HuH-7.5 (cell line): ENCODE measurements around the gene ENPP7.

ENCODE experiments used
- DNase-seq: peaks from one replicate; pipeline ENCODE4 v3.0.0; 2011; ENCODE audit warnings: low spot score

The ENPP7 gene

DNA sequence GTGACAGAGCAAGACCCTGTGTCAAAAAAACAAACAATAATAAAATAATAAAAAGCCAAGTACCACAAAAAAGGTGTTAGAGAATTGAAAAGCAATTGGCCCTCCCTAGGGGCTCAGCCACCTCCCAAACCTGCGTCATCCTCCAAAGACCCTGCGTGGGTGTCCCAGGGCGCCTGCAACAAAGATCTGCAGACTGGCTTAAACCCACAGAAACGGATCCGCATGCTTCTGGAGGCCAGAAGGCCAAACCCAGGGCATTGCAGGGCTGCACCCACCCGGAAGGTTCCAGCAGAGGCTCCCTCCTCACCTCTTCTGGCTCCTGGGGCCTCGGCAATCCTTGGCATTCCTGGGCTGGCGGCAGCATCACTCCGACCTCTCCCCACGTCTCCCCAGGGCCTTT is 1.5 kb downstream of the ENPP7 start:
- DNase-seq, result no peak

DNA sequence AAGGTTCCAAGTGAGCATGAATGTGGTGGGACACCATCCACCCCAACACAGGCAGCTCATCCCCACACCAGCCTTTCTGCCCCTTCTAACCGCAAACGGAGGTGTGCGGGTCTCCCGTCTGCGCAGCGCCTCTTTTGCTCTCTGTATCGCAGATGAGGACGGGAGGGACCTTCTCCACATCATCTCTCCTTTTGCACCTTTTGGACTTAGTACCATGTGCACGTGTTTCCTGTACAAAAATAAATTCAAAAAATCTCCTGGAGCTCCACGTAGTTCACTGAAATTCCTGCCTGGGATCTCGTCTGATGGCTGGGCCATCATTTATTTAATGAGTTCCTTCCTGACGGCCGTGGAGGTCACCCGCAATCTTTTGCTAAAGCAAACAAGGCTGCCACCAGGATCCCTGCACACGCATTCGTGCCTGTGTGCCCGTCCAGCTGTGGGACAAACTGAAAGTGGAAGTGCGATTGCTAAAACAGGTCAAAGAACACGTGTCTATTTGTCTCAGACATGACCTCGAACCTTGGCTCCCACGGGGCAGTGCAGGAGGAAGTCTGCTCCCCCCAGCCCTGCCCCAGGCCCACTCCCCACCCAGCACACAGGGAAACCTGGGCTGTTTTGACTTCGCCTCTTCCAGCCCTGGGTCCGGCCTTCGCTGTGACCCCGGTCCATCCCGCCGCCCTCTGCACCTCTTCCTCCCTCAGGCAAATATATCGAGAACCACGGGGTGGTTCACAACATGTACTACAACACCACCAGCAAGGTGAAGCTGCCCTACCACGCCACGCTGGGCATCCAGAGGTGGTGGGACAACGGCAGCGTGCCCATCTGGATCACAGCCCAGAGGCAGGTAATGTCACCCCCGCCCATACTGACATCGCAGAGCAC is 2.3 kb downstream of the ENPP7 start:
- DNase-seq, result no peak

DNA sequence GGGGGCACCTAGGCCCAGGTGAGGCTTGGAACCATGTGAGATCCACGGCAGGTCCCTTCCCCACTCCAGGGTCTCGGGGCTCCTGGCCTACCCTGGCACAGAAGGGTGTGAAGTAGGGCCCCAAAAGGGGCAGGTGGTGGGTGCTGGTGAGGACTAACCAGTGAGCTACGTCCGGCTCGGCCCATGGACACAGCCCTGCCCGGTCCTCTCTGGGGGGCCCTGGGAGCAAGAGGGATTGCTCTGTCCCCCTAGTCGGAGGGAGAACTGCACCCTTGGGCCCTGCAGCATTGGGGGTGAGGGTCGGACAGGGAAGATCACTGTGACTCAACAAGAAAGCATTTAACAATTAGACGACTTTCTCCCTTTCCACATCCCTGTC is 2.9 kb downstream of the ENPP7 start:
- no peak for DNase-seq

DNA sequence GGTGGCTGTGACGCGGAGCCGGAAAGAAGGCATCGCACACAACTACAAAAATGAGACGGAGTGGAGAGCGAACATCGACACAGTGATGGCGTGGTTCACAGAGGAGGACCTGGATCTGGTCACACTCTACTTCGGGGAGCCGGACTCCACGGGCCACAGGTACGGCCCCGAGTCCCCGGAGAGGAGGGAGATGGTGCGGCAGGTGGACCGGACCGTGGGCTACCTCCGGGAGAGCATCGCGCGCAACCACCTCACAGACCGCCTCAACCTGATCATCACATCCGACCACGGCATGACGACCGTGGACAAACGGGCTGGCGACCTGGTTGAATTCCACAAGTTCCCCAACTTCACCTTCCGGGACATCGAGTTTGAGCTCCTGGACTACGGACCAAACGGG is 4.4 kb downstream of the ENPP7 start:
- no peak for DNase-seq

DNA sequence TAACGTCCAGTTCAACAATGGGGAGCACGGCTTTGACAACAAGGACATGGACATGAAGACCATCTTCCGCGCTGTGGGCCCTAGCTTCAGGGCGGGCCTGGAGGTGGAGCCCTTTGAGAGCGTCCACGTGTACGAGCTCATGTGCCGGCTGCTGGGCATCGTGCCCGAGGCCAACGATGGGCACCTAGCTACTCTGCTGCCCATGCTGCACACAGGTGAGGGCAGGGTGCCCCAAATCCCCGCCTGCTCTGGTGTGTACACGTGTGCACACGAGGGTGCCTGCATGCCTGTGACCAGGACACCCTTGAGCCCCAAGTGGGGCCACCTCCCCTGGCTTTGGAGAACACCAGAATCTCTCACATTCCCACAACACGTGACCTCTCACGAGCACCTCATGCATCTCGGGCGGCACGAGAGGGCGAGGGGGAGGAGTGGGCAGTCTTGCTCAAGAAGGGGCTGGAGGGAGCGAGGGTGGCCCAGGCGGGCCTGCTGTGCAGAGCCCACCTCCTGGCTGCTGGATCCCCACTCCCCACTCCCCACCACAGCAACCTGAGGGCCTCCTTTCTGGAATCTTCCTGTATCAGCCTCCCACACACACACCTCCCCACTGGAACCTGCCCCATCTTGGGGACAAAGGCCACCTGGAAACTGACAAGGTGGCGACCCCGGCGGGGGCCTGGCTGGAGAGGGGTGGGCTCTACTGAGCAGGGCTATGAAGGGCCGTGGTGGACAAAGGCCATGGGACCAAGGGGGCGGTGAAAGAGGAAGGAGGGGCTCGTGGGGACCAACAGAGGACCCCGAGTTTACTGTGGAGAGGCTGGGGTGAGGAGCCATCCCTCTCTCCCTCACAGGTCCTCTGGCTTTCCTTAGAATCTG is 6.5 kb downstream of the ENPP7 start:
- DNase-seq, result no peak

DNA sequence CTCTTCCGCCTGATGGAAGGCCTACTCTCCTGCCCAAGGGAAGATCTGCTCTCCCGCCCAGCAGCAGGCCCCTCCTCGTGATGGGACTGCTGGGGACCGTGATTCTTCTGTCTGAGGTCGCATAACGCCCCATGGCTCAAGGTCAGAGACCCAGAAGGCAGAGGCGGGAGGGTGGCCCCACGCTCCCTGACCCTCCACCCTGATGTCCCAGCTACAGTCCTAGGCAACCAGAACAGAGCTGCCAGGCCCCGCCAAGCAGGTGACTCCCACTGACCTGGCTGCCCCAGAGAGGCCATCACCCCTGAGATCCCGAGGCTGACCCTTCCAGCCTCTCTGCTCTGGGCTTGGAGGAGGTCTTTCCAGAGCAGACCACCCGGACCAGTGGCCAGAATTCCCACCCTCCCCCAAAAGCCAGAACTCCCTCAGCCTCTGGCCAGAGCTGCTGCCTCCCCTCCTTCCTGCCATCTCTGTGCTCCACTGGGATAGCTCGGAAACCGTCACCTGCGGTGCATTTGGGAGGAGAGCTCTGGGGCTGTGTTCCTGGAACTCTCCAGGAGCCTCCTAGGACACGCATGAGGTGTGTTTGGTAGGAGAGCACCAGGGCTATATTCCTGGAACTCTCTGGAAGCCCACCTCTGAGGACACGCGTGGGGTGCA is 7.3 kb downstream of the ENPP7 start:
- DNase-seq, result no peak

DNA sequence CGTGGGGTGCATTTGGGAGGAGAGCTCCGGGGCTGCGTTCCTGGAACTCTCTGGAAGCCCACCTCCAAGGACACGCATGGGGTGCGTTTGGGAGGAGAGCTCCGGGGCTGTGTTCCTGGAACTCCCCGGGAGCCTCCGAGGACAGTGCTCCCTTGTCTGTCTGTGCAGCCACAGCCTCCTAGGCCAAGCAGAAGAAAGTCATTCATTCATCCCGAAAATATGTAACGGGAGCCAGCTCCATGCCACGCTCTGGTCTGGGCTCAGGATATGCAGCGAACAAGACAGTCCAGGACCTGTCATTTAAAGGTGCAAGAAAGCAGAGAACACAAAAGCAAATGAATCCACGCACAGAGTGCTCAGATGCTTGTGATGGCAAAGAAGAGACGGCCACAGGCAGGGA is 7.9 kb downstream of the ENPP7 start:
- DNase-seq, result no peak

DNA sequence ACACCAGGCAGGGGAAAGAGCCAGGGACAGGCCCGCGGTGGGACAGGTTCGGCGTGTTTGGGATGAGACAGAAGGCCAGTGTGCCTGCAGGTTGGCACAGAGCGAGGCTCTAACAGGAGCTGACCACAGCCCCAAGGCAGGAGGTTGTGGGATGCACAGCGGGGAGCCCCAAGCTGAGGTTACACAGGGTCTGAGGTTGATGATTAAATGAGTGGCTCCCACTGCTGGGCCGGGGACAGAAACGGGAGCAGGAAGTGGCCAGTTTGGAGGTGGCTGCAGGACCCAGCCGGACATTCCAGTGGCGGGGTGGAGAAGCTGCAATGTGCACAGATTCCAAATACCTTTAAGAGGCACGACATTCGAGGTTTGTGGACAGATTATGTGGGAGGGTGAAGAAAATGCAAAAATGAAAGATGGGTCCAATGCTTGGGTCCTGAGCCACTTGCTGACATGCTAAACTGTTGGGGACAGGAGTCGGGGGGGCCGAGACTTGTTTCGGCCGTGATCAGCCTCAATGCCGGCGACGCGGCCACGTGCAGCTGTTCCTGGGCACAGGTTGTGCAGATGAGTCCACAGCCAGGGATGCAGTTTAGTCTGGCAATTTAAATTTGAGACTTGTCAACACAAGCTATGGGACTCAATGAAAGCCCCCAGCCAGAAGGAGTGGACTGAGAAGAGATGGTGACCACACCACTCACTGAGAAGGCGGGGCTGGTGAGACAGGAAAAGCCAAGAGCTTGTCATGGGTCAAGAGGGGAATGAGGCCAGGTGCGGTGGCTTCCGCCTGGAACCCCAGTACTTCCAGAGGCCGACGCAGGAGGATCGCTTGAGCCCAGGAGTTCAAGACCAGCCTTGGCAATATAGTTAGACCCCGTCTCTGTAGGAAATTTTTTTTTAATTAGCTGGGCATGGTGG is 8.7 kb downstream of the ENPP7 start:
- no peak for DNase-seq

DNA sequence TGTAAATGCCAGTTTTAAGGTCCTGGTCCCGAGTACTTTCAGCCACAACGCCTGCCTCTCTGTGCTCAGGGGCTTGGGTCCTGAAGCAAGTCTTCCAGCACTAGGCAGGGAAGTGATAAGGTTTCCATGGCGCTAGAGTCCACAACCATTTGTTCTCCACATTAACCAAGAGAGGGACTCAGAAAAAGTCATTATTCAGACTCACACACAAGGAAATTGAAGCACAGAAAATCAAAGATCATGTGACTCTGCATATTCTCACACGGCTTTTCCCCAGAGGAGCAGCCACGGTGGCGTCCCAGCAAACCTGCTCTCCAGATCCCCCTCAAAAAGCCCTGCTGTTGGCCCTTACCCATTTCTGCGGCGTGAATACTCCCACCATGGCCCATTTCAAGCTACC is 9.7 kb downstream of the ENPP7 start:
- DNase-seq, result no peak

DNA sequence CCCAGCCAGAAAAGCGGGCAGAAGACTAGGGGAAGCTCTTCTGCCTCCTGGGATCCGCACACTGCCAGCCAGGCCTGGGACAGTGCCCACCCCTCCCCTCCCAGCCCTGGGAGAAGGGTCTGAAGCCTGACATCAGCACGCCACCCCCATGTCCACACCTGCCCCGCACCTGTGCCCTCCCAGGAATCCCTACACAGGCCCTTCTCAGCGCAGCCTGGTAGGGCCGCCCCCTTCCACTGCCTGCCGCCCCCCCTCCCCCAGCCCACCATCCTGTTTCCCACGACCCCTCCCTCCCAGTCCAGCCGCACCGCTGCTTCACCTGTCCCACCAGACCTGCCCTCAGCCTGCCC is 10.6 kb downstream of the ENPP7 start:
- no peak for DNase-seq

DNA sequence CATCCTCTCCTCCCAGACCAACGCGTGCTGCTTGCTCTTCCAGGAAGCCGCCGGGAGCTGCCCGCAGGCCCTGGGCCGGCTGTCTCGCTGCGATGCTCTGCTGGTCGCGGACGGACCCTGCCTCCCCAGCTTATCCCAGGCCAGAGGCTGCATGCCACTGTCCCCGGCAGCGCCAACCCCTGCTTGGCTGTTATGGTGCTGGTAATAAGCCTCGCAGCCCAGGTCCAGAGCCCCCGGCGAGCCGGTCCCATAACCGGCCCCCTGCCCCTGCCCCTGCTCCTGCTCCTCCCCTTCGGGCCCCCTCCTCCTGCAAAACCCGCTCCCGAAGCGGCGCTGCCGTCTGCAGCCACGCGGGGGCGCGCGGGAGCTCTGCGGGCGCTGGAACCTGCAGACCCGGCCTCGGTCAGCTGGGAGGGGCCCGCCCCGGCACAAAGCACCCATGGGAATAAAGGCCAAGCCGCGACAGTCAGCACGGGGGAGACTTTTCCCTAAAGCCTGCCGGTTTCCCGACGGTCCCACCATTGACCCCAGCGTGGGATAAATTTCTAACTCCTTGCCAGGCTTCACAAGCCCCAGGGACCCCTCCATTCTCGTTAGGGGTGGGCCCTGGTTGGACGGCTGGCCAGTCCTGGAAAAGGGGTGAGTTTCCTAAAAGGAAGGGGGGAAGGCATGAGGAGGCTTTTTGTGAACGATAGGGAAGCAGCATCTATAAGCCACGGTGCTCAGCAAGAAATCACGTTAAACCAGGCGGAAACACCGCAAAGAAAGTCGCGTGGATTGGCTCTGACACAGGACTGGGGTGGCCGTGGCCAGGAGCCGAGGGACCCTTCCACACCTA is 11.2 kb downstream of the ENPP7 start:
- peak; percentile 86 for DNase-seq

DNA sequence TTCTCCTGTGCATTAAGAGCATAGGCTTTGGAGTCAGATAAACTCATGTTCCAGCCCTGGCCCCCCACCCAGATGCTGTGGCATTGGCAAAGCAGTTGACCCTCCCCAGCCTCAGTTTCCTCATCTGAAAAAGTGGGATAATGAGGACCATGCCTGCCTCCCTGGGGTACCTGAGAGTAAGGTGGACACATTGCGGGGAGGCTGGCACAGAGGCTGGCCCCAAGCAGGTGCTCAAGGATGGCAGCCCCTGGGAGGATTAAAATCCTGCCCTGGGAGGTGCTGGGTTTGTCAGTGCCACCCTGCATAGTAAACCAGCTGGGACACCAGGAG is 11.8 kb downstream of the ENPP7 start:
- no peak for DNase-seq

DNA sequence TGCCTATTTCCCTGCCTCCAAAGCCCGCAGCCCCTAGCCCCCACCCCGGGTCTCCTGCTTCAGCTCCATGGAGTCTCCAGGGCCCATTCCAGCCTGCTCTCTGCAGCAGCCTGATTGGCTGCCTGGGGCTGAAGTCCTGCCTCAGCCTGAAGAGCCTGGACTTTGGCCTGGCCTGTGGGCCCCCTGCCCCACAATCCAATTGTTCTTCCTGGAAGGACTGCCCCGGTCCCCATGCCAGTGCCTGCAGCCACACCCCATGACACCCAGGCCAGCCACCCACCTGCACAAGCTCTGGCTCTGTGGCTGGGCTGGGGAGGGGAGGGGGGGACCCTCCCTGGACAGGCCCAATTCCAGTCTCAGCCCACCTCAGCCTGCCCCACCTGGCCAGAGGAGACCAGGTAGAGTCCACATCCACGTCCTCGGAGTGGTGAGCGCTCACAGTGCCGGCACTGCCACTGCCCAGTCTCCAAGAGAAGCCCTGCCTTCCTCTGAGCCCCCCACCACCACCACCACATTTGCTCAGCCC is 12.3 kb downstream of the ENPP7 start:
- peak; percentile 77 for DNase-seq

DNA sequence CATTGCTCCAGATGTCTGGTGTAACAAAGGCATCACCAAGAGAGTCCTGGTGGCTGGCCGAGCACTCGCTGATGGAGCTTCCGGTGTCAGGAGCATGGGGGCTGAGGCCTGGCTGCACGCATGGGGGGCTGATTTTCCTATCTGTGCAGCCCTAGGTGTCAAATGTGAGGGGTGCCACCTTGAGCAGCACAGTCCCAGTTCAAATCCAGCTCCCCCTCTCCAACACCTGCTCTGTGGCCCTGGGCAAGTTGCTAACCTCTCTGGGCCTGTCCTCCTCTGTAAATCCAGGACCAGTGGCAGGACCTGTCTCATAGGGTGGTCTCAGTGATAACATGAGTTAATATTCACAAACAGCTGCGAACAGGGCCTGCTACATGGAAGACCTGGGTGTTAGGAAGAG is 12.9 kb downstream of the ENPP7 start:
- no peak for DNase-seq

DNA sequence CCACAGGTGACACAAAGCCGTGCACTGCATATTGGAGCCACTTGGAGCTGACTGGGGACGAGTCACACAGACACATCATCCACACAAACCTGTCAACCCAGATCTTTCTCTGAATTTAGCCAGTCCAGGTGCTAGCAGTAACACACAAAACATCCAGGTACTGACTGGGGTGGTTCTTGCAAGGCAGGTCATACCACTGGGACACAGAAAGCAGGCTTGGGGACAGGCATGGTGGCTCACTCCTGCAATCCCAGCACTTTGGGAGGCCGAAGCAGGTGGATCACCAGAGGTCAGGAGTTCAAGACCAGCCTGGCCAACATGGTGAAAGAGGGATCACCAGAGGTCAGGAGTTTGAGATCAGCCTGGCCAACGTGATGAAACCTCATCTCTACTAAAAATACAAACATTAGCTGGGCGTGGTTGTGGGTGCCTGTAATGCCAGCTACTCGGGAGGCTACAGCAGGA is 14.9 kb downstream of the ENPP7 start:
- no peak for DNase-seq

DNA sequence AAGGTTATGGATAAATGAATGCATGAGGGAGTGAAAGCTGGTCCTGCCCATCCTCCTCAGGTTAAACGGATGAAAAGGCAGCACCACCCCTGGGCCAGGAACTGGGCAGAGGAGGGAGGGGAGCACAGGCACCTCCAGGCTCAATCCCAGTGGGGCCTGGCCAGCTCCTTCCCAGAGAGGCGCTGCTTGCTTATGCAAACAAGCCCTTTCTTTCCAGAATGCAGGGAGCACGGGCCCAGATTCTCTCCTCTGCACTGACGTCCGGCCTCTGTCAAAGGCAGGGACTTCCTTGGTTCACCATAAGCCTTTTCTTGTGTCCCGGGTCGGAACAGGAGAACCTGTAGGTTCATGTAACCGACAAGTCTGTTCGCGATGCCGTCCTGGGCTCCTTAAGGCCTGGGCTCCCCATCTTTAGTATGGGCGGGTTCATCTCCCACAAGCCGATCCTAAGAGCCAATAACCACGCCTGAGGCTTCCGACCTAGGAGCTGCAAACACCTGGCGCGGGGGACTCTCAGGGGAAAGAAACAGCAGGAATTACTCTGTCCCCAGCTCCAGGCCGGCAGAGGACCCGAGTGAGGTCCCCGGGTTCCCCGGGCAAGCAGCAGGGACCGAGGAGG is 16.3 kb downstream of the ENPP7 start:
- no peak for DNase-seq

DNA sequence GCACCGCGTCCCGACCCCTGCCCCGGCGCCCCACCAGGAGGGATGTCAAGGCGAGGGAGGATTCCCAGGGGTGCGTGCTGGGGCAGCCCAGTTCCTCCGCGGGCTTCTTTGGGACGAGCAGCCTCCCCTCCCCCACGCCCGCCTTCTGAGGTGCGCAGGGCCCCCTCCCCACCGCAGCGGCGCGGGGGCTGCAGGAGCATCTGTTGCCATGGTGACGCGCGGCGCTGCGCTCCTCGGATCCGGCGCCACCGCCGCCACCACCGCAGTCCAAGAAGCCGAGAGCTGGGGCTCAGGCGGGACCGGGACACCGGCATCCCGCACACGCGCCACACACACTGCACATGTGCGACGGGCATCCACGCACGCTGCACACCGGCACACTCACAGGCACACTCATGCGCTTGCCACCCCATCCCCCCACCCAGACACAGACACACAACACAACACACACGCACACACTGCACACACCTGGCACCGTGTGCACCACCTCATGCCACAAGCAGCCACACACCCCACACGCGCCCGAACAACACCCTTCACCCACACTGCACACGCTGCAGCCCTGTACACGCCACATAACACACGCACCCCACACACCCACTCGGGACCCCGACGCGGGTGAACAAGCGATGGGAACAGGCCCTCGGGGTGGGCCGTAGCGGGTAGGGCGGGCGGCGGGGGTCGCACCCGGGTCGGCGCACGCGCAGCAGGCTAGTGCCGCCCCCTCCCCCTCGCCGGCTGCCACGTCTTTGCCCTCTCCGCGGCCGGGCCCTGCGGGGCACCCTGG is 17.0 kb downstream of the ENPP7 start:
- DNase-seq, result no peak

DNA sequence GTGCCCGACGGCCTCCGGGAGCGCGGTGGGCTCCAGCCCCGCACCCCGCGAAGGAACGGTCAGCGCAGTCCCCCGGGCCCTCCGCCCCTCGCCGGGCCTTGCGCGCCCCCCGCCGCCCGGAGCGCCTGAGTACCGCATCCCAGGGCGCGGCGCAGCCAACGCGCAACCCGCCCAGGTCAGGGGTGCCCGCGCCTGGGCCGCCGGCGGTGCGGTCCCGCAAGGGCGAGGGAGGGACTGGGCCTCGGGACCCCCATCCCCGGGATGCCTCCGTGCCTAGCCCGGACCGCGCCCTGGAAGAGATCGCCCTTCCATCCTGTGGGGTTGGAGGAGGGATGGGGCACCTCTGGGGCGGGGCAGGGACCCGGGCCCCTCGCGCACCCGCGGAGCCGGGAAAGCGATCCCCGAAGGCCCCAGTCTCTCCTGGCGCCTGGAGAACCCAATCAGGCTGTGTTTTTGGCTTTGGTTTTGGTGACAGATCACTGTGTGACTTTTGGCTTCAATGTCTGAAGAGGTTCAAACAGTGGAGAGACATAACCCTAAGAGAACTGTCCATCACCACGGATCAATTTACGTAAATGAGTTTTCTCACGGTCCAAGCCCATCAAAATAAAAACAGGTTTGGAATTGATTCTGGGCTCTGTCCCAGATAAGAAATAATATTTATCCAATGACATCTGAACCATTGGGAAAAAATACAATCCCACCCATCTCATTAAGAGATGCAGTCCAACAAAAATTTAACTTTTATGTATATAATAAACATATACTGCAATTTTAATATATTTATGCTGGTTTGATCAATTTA is 17.8 kb downstream of the ENPP7 start:
- DNase-seq, result no peak
